Panc1 (cell line): ENCODE data around the gene PDE11A. TPM values are rescaled to one million over a fixed set of nuclear protein-coding genes. Genes with fewer than 3 reads are reported as not detected.

Source experiments
- ATAC-seq: fragments of 200-7000 bp; cut with Tn5 transposase; 2 replicates; pipeline ENCODE4 v1.9.1; 2020; ENCODE audit warnings: mild to moderate bottlenecking, moderate library complexity
- BruUV-seq: library from RNA; stranded (reverse); fragments of 400-500 nt; replicated peaks from 2 replicates; lab custom pipeline; 2021; lab: Mats Ljungman, UMichigan
- CTCF ChIA-PET: fragments of 300-600 bp; sonication (Branson Sonifier 250); formaldehyde crosslinking; loops from one replicate; lab custom pipeline; 2022; ENCODE audit warnings: antibody characterized with exemption; lab: Charles Lee
- POLR2A ChIA-PET: fragments of 300-600 bp; sonication (Branson Sonifier 250); formaldehyde crosslinking; loops from one replicate; lab custom pipeline; 2022; ENCODE audit warnings: antibody characterized with exemption; lab: Charles Lee
- DNase-seq: peaks from one replicate; pipeline ENCODE4 v3.0.0-alpha.2; 2010; ENCODE audit warnings: low read depth, low spot score
- H3K27ac ChIP-seq: 2 replicates; pipeline ENCODE4 v1.5.1; 2011; ENCODE audit warnings: mild to moderate bottlenecking, low read length, inconsistent platforms
- H3K27me3 ChIP-seq: fragments of 200-500 bp; sonication (Bioruptor generic); 2 replicates; pipeline ENCODE4 v1.6.0; 2014; ENCODE audit warnings: low read length, inconsistent platforms; ENCODE audit not compliant: control insufficient read depth, insufficient read depth
- H3K36me3 ChIP-seq: fragments of 200-500 bp; sonication (Bioruptor generic); 2 replicates; pipeline ENCODE4 v1.5.1; 2014; ENCODE audit warnings: inconsistent platforms, mild to moderate bottlenecking, low read length, moderate library complexity; ENCODE audit not compliant: control insufficient read depth, insufficient read depth
- H3K4me1 ChIP-seq: 2 replicates; pipeline ENCODE4 v1.5.1; 2011; ENCODE audit warnings: inconsistent platforms, mild to moderate bottlenecking, low read length, moderate library complexity; ENCODE audit not compliant: control insufficient read depth, insufficient read depth
- H3K4me3 ChIP-seq, 2 experiments: 2 replicates each; pipeline ENCODE4 v1.5.1; 2011 to 2012; ENCODE audit warnings: low read depth in 2 of 2, low read length in 2 of 2, mild to moderate bottlenecking in 2 of 2, inconsistent platforms in 1 of 2, moderate library complexity in 1 of 2
- H3K9me3 ChIP-seq: fragments of 200-500 bp; sonication (Bioruptor generic); 2 replicates; pipeline ENCODE4 v1.5.1; 2014; ENCODE audit warnings: low read depth, mild to moderate bottlenecking, inconsistent platforms, low read length, moderate library complexity; ENCODE audit not compliant: control insufficient read depth, insufficient read depth
- CTCF ChIP-seq: fragments of 450-650 bp; IDR thresholded peaks from 2 replicates; pipeline ENCODE4 v1.5.1; 2017; ENCODE audit warnings: mild to moderate bottlenecking
- POLR2AphosphoS5 ChIP-seq: IDR thresholded peaks from 2 replicates; pipeline ENCODE4 v1.6.1; 2012; ENCODE audit warnings: mild to moderate bottlenecking, low read depth, low read length, moderate library complexity
- REST ChIP-seq, 2 experiments: IDR thresholded peaks; 2 replicates each; pipeline ENCODE4 v1.6.1; 2011 to 2012; ENCODE audit warnings: low read depth in 2 of 2, control low read depth in 1 of 2, low read length in 1 of 2, mild to moderate bottlenecking in 1 of 2, moderate library complexity in 1 of 2; ENCODE audit not compliant: insufficient read depth in 1 of 2
- SIN3A ChIP-seq: IDR thresholded peaks from 2 replicates; pipeline ENCODE4 v1.6.1; 2012; ENCODE audit warnings: low read depth, mild to moderate bottlenecking, low read length, moderate library complexity, borderline replicate concordance; ENCODE audit not compliant: insufficient read depth
- TCF7L2 ChIP-seq: IDR thresholded peaks from 2 replicates; pipeline ENCODE4 v1.6.1; 2011; ENCODE audit warnings: mild to moderate bottlenecking, low read depth, low read length, inconsistent platforms
- in situ Hi-C: cut with HindIII; loops from 2 replicates; pipeline ENCODE4 v1.10.0; 2016; ENCODE audit warnings: low sequenced_read_pairs, low pct_unique_long_range_greater_than_20kb
- intact Hi-C: fragments of 100-400 bp; cut with micrococcal nuclease; formaldehyde crosslinking; loops from one replicate; pipeline ENCODE4 v1.10.0; 2022; ENCODE audit not compliant: unreplicated experiment
- total RNA-seq: library from RNA; stranded (reverse); gene quantifications from one replicate; pipeline ENCODE4 v1.2.1, GENCODE V29; 2021; ENCODE audit not compliant: unreplicated experiment

Gene PDE11A
- total RNA-seq, 1 experiment from 2014 or later, result not detected

GRCh38 chr2:178029342-178029741 lies 43.2 kb downstream of the PDE11A start:
- ATAC-seq (no peak), DNase-seq (no peak)
- ChIA-PET POLR2A (no interaction called here), CTCF (no interaction called here)
- intact Hi-C loops, result no loop called here
- no peak for TF ChIP-seq POLR2AphosphoS5
- TF ChIP-seq REST (IDR thresholded peaks at IDR 0.05; ENCODE audit: insufficient read depth in 1 of 2, low read depth in 2 of 2, low read length in 1 of 2), result no peak
- no peak for TF ChIP-seq SIN3A
- Histone ChIP-seq H3K36me3 (no peaks in the 10 kb centered on the region), H3K27ac (no peak overlapping the region), H3K4me3 (no peak overlapping the region), H3K9me3 (no peaks in the 10 kb centered on the region), H3K27me3 (no peaks in the 10 kb centered on the region), H3K4me1 (no peaks in the 10 kb centered on the region)
- in situ Hi-C loops, result no loop called here
- BruUV-seq, result no TSS peak

- intact Hi-C loops, result no loop called here
- in situ Hi-C loops, result no loop called here
Measured at GRCh38 chr2:178025551-178026185, 46.9 kb downstream of the PDE11A start.

More at GRCh38 chr2:178025551-178026185, 46.9 kb downstream of the PDE11A start:
- no TSS peak for BruUV-seq
- ChIA-PET POLR2A (no interaction called here), CTCF (no interaction called here)
- no peaks in the 10 kb centered on the region for H3K9me3 ChIP-seq
- ATAC-seq (no peak), DNase-seq (no peak)
- TF ChIP-seq TCF7L2 (no peak), SIN3A (no peak), REST (IDR thresholded peaks at IDR 0.05; ENCODE audit: insufficient read depth in 1 of 2, low read depth in 2 of 2, low read length in 1 of 2) (no peak), POLR2AphosphoS5 (no peak), CTCF (no peak)
- H3K27me3 ChIP-seq, result no peaks in the 10 kb centered on the region
- no peaks in the 10 kb centered on the region for H3K4me1 ChIP-seq
- no peaks in the 10 kb centered on the region for H3K36me3 ChIP-seq
- H3K4me3 ChIP-seq, result no peak overlapping the region
- no peak overlapping the region for H3K27ac ChIP-seq
